ENCODE data around the gene U2AF1L4.

U2AF1L4 gene

DNA sequence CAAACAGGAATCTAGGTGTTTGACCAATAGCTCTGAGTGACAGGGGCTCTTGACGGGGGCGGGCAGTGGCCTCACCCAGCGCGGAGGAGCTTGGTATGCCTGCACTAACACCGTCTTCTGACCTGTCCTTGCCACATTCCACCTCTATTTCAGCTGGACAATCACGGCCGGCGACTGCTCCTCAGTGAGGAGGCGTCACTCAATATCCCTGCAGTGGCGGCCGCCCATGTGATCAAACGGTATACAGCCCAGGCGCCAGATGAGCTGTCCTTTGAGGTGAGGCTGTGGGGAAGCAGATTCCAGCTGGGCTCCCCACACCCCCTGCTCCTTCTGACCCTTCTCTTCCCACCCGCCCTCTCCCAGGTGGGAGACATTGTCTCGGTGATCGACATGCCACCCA, 34.8 kb upstream of the U2AF1L4 start:
- no peaks in the 10 kb centered on the region for H3K27me3 ChIP-seq (replicated peaks; ENCODE audit: control insufficient read depth, insufficient read depth, low read length, poor library complexity, severe bottlenecking)
- H3K4me1 ChIP-seq (ENCODE audit: control insufficient read depth, insufficient read depth, low read length, poor library complexity, severe bottlenecking): peaks cover 8% of the 10 kb centered on the region
- no peaks in the 10 kb centered on the region for H3K9me3 ChIP-seq (ENCODE audit: control insufficient read depth, low read length)
- no peak overlapping the region for H3K4me3 ChIP-seq (ENCODE audit: insufficient read depth, low read depth, low read length, poor library complexity, severe bottlenecking)
- H3K27ac ChIP-seq (ENCODE audit: insufficient read depth, low read length, poor library complexity, severe bottlenecking): no peak overlapping the region
- peaks cover 5% of the 10 kb centered on the region for H3K36me3 ChIP-seq (ENCODE audit: control insufficient read depth, insufficient read depth, low read length)
- DNase-seq: no peak

DNA sequence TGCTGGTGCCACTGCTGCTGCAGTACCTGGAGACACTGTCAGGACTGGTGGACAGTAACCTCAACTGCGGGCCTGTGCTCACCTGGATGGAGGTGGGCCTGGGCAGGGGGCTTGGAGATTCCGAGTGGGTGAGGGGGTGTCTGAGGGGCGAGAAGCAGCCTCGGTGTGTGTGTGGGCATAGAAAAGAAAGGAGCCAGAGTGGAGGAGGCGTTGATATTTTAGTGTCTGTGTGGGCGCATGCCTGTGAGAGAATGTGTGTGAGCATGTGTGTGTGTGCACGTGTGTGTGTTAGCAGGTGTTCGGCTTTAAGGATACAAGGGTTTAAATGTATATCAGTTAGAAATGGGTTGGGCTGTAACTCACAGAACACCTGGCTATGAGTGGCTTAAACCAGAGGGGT, 33.8 kb upstream of the U2AF1L4 start:
- Histone ChIP-seq H3K36me3 (ENCODE audit: control insufficient read depth, insufficient read depth, low read length) (peaks cover 5% of the 10 kb centered on the region), H3K27me3 (replicated peaks; ENCODE audit: control insufficient read depth, insufficient read depth, low read length, poor library complexity, severe bottlenecking) (no peaks in the 10 kb centered on the region), H3K9me3 (ENCODE audit: control insufficient read depth, low read length) (no peaks in the 10 kb centered on the region), H3K4me3 (ENCODE audit: insufficient read depth, low read depth, low read length, poor library complexity, severe bottlenecking) (no peak overlapping the region), H3K4me1 (ENCODE audit: control insufficient read depth, insufficient read depth, low read length, poor library complexity, severe bottlenecking) (peaks cover 17% of the 10 kb centered on the region), H3K27ac (ENCODE audit: insufficient read depth, low read length, poor library complexity, severe bottlenecking) (no peak overlapping the region)
- DNase-seq: no peak

DNA sequence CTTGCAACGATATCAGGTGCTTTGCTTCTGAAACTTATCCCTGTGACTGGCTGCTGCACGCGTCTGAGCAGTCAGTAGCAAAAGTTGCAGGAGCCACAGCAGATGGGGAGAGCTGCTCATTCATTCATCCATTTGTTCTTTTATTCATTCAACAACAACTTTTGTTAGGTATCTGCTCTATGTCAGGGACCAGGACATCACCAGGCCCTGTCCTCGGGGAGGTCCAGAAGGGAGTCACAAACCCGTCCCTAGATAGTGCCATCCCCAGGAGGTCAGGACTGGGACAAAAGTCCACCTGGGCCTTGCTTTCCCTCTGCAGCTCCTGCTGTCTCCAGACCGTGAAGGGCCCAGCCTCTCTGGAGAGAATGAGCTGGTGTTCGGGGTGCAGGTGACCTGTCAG, 32.7 kb upstream of the U2AF1L4 start:
- peaks cover 17% of the 10 kb centered on the region for H3K4me1 ChIP-seq (ENCODE audit: control insufficient read depth, insufficient read depth, low read length, poor library complexity, severe bottlenecking)
- no peak overlapping the region for H3K4me3 ChIP-seq (ENCODE audit: insufficient read depth, low read depth, low read length, poor library complexity, severe bottlenecking)
- no peak for DNase-seq
- H3K36me3 ChIP-seq (ENCODE audit: control insufficient read depth, insufficient read depth, low read length): peaks cover 3% of the 10 kb centered on the region
- no peaks in the 10 kb centered on the region for H3K9me3 ChIP-seq (ENCODE audit: control insufficient read depth, low read length)
- no peaks in the 10 kb centered on the region for H3K27me3 ChIP-seq (replicated peaks; ENCODE audit: control insufficient read depth, insufficient read depth, low read length, poor library complexity, severe bottlenecking)
- no peak overlapping the region for H3K27ac ChIP-seq (ENCODE audit: insufficient read depth, low read length, poor library complexity, severe bottlenecking)

DNA sequence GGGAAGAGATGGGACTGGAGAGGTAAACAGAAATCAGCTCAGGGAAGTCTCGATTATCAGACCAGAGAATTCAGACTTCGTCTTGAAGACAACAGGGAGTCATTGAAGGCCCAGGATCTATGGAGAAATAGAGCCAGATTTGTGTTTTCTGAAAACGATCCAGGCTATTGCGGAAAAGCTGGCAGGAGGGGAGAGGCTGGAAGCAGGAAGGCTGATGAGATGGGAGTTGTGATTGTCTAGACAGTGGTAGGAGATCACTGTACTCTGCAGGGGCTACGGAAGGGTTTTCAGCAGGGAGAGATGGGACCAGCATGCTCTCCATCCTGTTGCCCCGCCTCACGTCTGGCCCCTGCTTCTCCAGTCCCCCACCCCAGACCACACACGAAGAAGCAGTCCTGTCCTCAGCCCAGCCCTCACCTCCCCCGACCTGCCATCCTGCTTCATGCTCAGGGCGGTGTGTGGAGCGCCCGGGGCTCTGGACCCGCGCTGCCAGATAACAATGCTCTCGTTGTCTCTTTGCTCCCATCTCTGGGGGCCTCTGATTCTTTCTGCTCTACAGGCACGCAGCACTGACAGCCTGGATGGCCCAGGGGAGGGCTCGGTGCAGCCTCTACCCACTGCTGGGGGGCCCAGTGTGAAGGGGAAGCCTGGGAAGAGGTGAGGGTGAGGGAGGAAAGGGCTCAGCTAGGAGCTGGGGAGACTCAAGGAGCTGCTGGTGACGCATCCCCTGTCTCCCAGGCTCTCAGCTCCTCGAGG, 32.0 kb upstream of the U2AF1L4 start:
- DNase-seq: no peak
- Histone ChIP-seq H3K4me1 (ENCODE audit: control insufficient read depth, insufficient read depth, low read length, poor library complexity, severe bottlenecking) (peaks cover 17% of the 10 kb centered on the region), H3K27me3 (replicated peaks; ENCODE audit: control insufficient read depth, insufficient read depth, low read length, poor library complexity, severe bottlenecking) (no peaks in the 10 kb centered on the region), H3K36me3 (ENCODE audit: control insufficient read depth, insufficient read depth, low read length) (no peaks in the 10 kb centered on the region), H3K4me3 (ENCODE audit: insufficient read depth, low read depth, low read length, poor library complexity, severe bottlenecking) (no peak overlapping the region), H3K9me3 (ENCODE audit: control insufficient read depth, low read length) (no peaks in the 10 kb centered on the region), H3K27ac (ENCODE audit: insufficient read depth, low read length, poor library complexity, severe bottlenecking) (no peak overlapping the region)

DNA sequence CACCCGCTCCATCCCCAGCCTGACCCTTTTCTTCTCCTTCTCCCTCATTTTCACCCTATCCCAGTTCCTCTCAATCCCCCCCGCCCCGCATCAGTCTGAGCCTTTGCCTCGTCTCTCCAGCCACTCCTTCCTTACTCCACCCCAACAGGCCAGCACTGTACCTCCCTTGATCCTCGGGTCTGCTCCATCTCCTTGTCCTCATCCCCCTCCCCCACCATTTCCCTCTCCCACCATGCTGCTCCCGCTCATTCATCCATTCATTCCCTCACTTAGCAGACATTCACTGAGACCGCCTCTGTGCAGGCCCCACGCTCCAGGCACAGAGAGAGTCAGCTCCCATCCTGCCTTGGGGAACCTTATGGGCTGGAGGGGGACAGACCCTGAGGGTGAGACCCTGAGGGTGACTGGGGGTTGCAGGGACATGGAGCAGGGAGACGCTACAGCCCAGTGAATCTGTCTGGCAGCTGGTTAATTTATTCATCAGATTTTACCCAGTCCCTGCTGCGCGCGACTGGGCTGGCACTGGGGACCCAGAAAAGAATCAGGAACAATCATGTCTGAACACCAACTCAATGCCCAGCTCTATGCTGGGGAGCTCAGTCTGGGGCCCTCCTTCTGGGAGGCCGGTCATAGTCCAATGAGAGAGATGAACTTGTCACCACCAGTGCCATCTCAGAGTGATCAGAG, 31.0 kb upstream of the U2AF1L4 start:
- Histone ChIP-seq H3K4me1 (ENCODE audit: control insufficient read depth, insufficient read depth, low read length, poor library complexity, severe bottlenecking) (peaks cover 17% of the 10 kb centered on the region), H3K36me3 (ENCODE audit: control insufficient read depth, insufficient read depth, low read length) (no peaks in the 10 kb centered on the region), H3K4me3 (ENCODE audit: insufficient read depth, low read depth, low read length, poor library complexity, severe bottlenecking) (peak overlapping the region; percentile 59), H3K9me3 (ENCODE audit: control insufficient read depth, low read length) (no peaks in the 10 kb centered on the region), H3K27me3 (replicated peaks; ENCODE audit: control insufficient read depth, insufficient read depth, low read length, poor library complexity, severe bottlenecking) (no peaks in the 10 kb centered on the region), H3K27ac (ENCODE audit: insufficient read depth, low read length, poor library complexity, severe bottlenecking) (no peak overlapping the region)
- no peak for DNase-seq

DNA sequence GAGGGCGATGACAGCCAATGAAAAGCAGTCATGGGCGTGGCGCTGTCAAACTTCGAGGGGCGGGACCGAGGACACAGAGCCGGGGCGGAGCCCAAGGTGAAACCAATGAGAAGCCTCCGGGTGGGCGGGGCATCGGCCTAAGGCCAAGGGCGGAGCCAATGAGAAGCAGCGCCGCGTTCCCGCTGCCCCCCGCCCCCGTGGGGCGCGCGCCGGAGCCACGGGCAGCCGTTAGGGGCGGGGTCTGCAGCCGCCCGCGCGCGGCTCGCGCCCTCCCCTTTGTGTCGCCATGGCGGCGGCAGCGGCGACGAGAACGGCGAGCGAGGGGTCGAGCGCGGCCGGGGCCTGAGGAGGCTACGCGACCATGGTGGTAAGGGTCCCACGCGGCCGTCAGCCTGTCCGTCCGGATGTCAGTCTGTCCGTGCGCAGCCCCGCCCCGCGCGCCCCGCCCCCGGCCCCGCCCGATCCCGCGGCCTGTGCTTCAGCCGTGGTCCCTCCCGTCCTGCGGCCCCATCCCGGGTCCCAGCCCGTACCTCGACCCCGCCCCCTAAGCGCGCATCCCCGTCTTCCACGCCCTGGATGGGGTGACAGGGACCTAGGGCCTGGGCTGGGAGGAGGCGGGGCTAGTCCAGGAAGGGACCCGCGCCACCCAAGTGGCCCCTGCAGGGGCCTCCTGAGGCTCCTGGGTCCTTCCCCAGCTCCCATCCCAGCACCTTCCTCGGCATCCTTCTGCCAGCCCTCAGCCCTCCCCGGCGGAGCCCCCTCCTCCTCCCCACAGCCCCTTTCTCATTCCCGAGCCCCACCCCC, 30.3 kb upstream of the U2AF1L4 start, which contains the start of gene ARHGAP33:
TSS of gene ARHGAP33 (plus strand) at position 267 of the 804 bp plus-strand sequence. CDS start at position 362, 95 bp downstream.
- H3K27ac ChIP-seq (ENCODE audit: insufficient read depth, low read length, poor library complexity, severe bottlenecking): no peak within 1 kb of the TSS
- H3K27me3 ChIP-seq (replicated peaks; ENCODE audit: control insufficient read depth, insufficient read depth, low read length, poor library complexity, severe bottlenecking): no peaks in the 10 kb centered on the region
- H3K4me3 ChIP-seq (ENCODE audit: insufficient read depth, low read depth, low read length, poor library complexity, severe bottlenecking): peak within 1 kb of the TSS; percentile 59
- no peaks in the 10 kb centered on the region for H3K36me3 ChIP-seq (ENCODE audit: control insufficient read depth, insufficient read depth, low read length)
- peak; percentile 97 to 99 (median 97) for DNase-seq
- H3K4me1 ChIP-seq (ENCODE audit: control insufficient read depth, insufficient read depth, low read length, poor library complexity, severe bottlenecking): peaks cover 17% of the 10 kb centered on the region
- H3K9me3 ChIP-seq (ENCODE audit: control insufficient read depth, low read length): no peaks in the 10 kb centered on the region

DNA sequence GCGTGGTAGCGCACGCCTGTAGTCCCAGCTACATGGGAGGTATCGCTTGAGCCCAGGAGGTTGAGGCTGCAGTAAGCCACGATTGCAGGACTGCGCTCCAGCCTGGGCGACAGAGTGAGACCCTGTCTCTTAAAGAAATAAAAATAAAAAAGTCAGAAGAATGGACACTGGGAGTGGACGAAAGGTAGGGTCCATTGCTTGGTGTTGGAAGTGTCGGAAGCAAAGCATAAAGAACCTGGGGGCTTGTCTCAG, 29.8 kb upstream of the U2AF1L4 start:
- Histone ChIP-seq H3K4me1 (ENCODE audit: control insufficient read depth, insufficient read depth, low read length, poor library complexity, severe bottlenecking) (peaks cover 17% of the 10 kb centered on the region), H3K36me3 (ENCODE audit: control insufficient read depth, insufficient read depth, low read length) (no peaks in the 10 kb centered on the region), H3K4me3 (ENCODE audit: insufficient read depth, low read depth, low read length, poor library complexity, severe bottlenecking) (peak overlapping the region; percentile 50), H3K9me3 (ENCODE audit: control insufficient read depth, low read length) (no peaks in the 10 kb centered on the region), H3K27me3 (replicated peaks; ENCODE audit: control insufficient read depth, insufficient read depth, low read length, poor library complexity, severe bottlenecking) (no peaks in the 10 kb centered on the region), H3K27ac (ENCODE audit: insufficient read depth, low read length, poor library complexity, severe bottlenecking) (no peak overlapping the region)
- no peak for DNase-seq

DNA sequence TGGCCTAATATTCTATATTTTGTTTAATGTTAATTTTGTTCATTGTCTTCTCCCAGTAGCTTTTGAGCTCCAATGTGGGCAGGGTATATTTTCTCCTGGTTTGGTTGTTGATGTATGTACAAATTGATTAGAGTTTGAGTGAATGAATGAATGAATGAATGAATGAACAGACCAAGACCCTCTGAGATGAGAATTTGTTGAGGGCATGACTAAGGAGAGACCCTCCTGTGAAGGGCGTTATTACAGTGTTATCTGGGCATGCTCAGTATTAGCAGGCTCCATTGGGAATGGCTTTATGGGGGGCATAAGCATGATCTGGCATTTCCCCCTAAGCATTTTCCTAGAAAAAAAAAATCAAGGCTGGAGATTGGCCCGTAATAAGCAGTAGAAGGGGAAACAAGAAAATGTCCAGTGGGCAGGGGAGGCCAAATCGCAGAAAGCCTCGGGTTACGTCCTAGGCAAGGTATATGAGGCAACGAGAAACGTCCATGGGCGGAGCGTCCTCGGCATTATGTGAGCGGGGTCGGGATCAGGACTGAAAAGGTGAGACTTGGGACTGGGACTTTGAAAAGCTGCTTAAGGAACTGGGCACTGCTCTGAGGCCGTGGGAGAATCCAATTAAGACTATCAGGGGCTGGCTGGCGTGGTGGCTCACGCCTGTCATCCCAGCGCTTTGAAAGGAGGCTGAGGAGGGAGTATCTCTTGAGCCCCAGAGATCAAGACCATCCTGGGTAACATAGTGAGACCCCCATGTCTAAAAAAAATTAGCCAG, 29.2 kb upstream of the U2AF1L4 start:
- Histone ChIP-seq H3K27me3 (replicated peaks; ENCODE audit: control insufficient read depth, insufficient read depth, low read length, poor library complexity, severe bottlenecking) (no peaks in the 10 kb centered on the region), H3K4me3 (ENCODE audit: insufficient read depth, low read depth, low read length, poor library complexity, severe bottlenecking) (peak overlapping the region; percentile 50), H3K9me3 (ENCODE audit: control insufficient read depth, low read length) (no peaks in the 10 kb centered on the region), H3K36me3 (ENCODE audit: control insufficient read depth, insufficient read depth, low read length) (no peaks in the 10 kb centered on the region), H3K4me1 (ENCODE audit: control insufficient read depth, insufficient read depth, low read length, poor library complexity, severe bottlenecking) (peaks cover 17% of the 10 kb centered on the region), H3K27ac (ENCODE audit: insufficient read depth, low read length, poor library complexity, severe bottlenecking) (no peak overlapping the region)
- DNase-seq: no peak

DNA sequence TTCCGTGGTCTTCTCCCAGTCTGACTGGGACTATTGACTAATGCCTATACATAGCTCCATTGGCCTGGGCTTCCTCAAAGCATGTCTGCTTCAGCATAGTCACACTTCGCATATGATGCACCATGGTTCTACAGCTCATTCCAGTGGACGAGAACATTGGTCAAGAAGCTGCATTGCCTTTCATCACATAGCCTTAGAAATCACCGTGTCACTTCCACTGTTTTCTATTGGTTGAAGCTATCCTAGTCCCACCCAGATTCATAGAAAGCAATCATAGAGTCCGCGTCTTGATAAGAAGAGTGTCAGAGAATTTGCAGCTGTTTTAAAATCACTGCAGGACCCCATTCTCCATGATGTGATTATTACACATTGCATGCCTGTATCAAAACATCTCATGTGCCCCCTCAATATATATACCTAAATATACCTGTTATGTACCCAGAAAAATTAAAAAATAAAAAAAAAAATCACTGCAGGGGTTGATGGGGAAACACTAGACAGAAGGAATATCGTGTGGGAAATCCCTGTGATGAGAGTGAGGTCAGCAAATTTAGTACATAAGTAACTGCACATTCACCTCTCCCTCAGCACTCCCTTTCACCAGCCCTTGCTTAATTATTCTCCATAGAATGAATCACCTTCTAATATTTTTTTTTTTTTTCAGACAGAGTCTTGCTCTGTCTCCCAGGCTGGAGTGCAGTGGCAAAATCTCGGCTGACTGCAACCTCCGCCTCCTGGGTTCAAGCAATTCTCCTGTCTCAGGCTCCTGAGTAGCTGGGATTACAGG, 28.0 kb upstream of the U2AF1L4 start:
- no peaks in the 10 kb centered on the region for H3K9me3 ChIP-seq (ENCODE audit: control insufficient read depth, low read length)
- peaks cover 8% of the 10 kb centered on the region for H3K36me3 ChIP-seq (ENCODE audit: control insufficient read depth, insufficient read depth, low read length)
- no peak for DNase-seq
- no peak overlapping the region for H3K27ac ChIP-seq (ENCODE audit: insufficient read depth, low read length, poor library complexity, severe bottlenecking)
- H3K4me3 ChIP-seq (ENCODE audit: insufficient read depth, low read depth, low read length, poor library complexity, severe bottlenecking): no peak overlapping the region
- H3K27me3 ChIP-seq (replicated peaks; ENCODE audit: control insufficient read depth, insufficient read depth, low read length, poor library complexity, severe bottlenecking): no peaks in the 10 kb centered on the region
- peaks cover 17% of the 10 kb centered on the region for H3K4me1 ChIP-seq (ENCODE audit: control insufficient read depth, insufficient read depth, low read length, poor library complexity, severe bottlenecking)
